Body of pancreas (tissue), 4 donors: ENCODE results near the gene PCDH17.

Source experiments
- CTCF ChIP-seq, 7 experiments: fragments of 450-650 bp in 4 of 7; fragments of 200-600 bp in 3 of 7; sonication (generic) in 3 of 7; IDR thresholded peaks; one replicate each; pipeline ENCODE4 v1.5.1; 2016 to 2019; ENCODE audit warnings: antibody characterized with exemption in 7 of 7
- POLR2A ChIP-seq, 3 donors: fragments of 450-650 bp; IDR thresholded peaks; one replicate each; pipeline ENCODE4 v1.6.1; 2016; ENCODE audit warnings: antibody characterized with exemption in 3 of 3, mild to moderate bottlenecking in 2 of 3

DNA sequence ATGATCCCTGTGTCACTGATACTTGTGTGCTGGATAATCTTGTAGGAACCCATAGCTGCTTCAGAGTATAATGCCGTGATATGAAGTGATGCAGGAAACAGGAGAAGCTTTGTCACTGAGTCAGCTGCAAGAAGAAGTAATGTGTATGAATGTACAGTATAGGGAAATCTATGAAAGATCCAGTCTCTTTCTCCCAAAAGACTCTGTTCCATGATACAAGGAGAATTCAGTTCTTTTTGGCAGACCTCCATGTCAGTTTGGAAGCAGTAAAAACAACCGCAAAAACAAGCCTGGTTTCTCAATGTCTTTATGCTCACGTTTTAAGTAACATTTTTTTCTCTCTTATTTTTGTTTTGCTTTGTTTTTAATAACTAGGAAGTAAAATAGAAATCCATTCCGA, 33.9 kb downstream of the PCDH17 start:
- no peak for TF ChIP-seq CTCF (IDR thresholded peaks at IDR 0.05)
- no peak for TF ChIP-seq POLR2A (IDR thresholded peaks at IDR 0.05)
